Right ventricle myocardium inferior (tissue), 1 donor: ENCODE measurements around the gene PLEKHM3. TPM values are rescaled to one million over a fixed set of nuclear protein-coding genes. Genes with fewer than 3 reads are reported as not detected.
"Not testable (repeated sequence)": the region's sequence is repeated elsewhere in the genome, so short reads cannot be mapped to it uniquely, and the experiment has no call there.

Source experiments
- ATAC-seq: fragments of 200-7000 bp; cut with Tn5 transposase; one replicate; pipeline ENCODE4 v1.9.1; 2020; ENCODE audit warnings: mild to moderate bottlenecking, moderate library complexity
- DNase-seq: peaks from one replicate; pipeline ENCODE4 v3.0.0; 2021; ENCODE audit errors: missing footprints
- intact Hi-C: fragments of 100-400 bp; cut with DNase I; formaldehyde crosslinking; loops from one replicate; pipeline ENCODE4 v1.11.0; 2022
- total RNA-seq: library from RNA; stranded (reverse); fragmentation: NEBNext Ultra II Directional; extraction: Animal tissue kit (Norgen Biotek cat#: 25700); gene quantifications from one replicate; pipeline ENCODE4 v1.2.1, GENCODE V29; 2021
- donor health status: DM: no; HTN: yes; CAD: no; lungs with severe emphysema.

PLEKHM3 gene
- total RNA-seq, 1 donor from 2014 or later: 13.6 TPM

GRCh38 chr2:207969249-207969648, 56.1 kb downstream of the PLEKHM3 start:
- ATAC-seq: no peak
- intact Hi-C loops: no loop called here
- DNase-seq: no peak

DNA sequence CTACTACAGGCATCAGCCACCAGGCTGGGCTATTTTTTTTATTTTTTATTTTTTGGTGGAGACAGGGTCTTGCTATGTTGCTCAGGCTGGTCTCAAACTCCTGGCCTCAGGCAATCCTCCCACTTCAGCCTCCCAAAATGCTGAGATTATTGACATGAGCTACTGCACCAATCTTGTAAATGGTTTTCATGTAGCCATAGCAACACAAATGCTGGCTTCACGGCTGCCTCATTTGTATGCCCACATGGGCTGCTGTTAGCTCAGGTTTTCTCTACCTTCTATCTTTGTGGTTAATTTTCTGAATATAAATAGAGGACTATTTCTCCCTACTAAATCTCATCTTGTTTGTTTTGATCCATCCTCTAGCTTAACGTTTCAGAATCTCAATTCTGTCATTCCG, 58.2 kb downstream of the PLEKHM3 start:
- ATAC-seq: no peak
- DNase-seq: no peak
- intact Hi-C loops: no loop called here

DNA sequence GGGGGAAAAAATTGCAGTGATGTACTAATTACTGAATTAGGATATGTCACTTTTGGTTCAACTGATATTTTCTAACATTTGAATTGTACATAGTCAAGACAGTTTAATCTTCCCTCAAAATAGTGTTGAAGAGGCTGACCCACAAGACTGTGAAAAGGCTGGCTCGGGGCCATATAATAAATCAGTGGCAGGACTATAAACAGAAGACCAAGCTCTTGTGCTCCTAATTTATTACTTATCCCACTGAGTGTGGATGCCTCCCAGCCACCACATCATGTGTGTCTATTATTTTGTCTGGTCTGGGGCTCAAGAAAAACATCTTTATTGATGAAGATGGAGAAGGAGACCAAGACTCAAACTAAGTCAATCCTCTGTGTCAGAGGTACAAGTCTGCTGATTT, 64.4 kb downstream of the PLEKHM3 start:
- intact Hi-C loops: no loop called here
- ATAC-seq (no peak), DNase-seq (no peak)

GRCh38 chr2:207960090-207960489, 65.2 kb downstream of the PLEKHM3 start:
- ATAC-seq: no peak
- no peak for DNase-seq

DNA sequence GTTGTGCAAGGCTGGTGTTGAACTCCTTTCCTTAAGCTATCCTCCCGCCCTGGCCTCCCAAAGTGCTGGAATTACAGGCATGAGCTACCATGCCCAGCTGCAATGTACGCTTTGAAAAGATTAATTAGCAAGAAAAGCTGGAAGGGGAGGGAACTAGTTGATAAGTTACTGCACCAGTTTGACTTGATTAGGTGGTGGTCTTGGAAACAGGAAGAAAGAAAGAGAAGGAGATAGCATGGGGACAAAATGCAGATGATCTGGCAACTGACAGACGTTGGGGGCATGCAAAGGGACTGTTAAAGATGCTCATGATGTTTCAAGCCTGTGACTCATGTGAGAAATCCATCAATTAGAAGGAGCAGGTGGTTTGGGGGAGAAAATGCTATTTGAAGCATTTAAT, 68.6 kb downstream of the PLEKHM3 start:
- ATAC-seq (no peak), DNase-seq (no peak)
- intact Hi-C loops: no loop called here

More at GRCh38 chr2:207960090-207960489, 65.2 kb downstream of the PLEKHM3 start:
- intact Hi-C loops: no loop called here

DNA sequence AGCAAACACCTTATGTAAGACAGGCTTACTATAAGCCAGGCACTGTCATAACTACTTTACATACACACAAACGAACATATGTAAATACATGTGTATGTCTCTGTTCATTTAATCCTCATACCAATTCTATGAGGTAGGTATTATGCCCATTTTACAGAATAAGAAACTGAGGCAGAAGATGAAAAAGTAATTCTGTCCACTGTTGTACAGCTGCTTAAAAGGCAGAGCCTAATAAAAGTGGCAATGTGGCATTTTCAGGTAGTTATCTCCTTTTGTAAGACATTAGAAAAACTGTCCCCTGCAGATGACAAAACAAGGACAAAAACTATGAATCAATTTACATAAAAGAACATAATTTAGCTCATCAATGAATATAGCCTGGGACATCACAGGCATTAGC, 69.9 kb downstream of the PLEKHM3 start:
- intact Hi-C loops: no loop called here
- DNase-seq: no peak
- ATAC-seq: no peak

DNA sequence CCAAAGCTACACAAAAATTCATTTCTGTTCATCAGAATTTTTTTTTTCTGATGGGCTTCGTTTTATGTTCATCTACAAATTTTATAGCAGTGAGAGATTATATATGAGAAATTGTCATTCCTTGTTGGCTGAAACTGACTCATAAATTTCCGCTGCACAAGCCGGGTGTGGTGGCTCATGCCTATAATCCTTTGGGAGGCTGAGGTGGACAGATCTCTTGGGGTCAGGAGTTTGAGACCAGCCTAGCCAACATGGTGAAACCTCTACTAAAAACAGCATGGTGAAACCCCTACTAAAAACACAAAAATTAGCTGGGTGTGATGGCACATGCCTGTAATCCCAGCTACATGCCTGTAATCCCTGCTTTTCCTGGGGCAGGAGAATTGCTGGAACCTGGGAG, 72.0 kb downstream of the PLEKHM3 start:
- no peak for DNase-seq
- intact Hi-C loops: no loop called here
- no peak for ATAC-seq

GRCh38 chr2:207952564-207953345, 72.6 kb downstream of the PLEKHM3 start:
- no peak for ATAC-seq
- intact Hi-C loops: no loop called here
- no peak for DNase-seq

- no peak for DNase-seq
- ATAC-seq: no peak
- intact Hi-C loops: no loop called here
Measured at GRCh38 chr2:207951734-207952470, 73.4 kb downstream of the PLEKHM3 start.

- ATAC-seq: no peak
- DNase-seq: no peak
- intact Hi-C loops: no loop called here
Measured at GRCh38 chr2:207950761-207951114, 74.6 kb downstream of the PLEKHM3 start.

GRCh38 chr2:207950063-207950760, 75.1 kb downstream of the PLEKHM3 start:
- intact Hi-C loops: no loop called here
- DNase-seq (no peak), ATAC-seq (no peak)

- DNase-seq, ATAC-seq, intact Hi-C loops: not testable (repeated sequence)
Measured at GRCh38 chr2:207949245-207949644, 76.1 kb downstream of the PLEKHM3 start.

GRCh38 chr2:207944979-207945600, 80.2 kb downstream of the PLEKHM3 start:
- intact Hi-C loops: no loop called here
- ATAC-seq (no peak), DNase-seq (no peak)

DNA sequence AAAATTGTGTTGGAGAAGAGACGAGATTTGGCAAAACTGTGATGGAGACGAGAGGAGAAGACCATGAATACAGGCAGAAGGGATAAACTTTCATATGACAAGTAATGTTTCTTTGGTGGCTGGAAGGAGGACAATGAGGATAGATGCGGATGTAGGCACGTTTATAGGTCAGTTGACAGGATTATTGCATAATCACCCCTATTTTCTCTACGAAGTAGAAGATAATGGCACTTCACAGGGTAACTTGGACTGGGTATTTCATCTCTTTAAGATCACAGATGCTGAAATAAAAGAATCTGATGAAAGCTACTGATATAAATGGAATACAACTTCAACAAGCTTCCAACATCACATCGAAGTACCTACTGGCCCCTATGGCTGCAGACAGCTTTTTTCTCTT, 81.0 kb downstream of the PLEKHM3 start:
- intact Hi-C loops: no loop called here
- no peak for ATAC-seq
- DNase-seq: no peak

DNA sequence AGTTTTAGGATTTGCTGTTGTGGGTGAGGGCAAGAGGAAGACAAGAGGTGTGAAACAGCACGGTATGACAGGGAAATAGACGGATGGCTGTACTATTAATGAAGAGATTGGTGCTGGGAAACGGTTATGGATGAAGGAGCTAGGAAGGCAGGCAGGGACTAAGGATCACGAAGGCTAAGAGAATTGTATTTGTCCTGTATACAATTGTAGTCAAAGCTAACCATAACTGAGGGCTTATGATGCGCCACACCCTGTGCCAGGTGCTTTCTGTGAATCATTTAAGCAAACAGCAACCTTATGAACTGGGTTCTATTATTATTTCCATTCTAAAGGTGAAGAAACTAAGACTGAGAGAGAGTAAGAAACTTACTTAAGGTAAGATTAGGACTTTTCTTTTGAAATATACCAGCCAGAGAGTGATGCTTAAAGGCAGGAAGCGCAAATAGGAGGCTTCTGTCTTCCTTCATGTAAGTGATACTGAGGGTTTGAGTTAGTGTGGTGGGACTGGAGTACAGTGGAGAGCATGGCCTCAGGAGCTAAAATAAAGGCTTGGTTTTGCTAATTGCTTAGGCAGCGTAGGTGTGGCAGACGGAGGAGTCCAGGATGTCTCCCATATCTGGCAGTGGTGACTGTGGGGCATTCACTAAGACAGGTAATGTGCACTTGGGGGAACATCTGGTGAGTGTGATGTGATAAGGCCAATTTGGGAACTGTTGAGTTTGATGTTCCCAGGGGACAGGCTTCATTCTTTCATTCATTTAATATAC, 85.8 kb downstream of the PLEKHM3 start:
- intact Hi-C loops: loop anchor here (5.0 kb wide), 1 partner anchor 102 kb away; no protein-coding TSS in a partner anchor
- DNase-seq: no peak
- peak; percentile 32 for ATAC-seq

DNA sequence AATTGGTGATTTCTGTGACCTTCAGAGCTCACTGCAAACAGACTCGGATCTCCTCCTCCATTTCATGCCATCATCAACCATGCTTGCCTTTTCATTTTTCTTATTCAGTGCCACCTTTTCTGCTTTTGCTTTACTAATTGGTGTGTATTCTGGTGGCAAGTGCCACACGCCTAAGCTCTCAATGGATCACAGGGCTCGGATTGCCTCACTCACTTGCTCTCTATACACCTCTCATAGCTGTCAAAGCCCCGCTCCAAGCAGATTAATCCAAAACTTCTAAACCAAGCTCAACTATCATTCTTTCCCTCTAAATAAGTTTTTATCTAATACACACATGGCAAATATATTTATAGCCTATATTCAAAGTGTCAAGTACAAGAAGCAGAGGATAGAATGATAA, 86.4 kb downstream of the PLEKHM3 start:
- ATAC-seq (peak; percentile 72), DNase-seq (no peak)
- intact Hi-C loops: loop anchor here (5.0 kb wide), 1 partner anchor 102 kb away; no protein-coding TSS in a partner anchor

DNA sequence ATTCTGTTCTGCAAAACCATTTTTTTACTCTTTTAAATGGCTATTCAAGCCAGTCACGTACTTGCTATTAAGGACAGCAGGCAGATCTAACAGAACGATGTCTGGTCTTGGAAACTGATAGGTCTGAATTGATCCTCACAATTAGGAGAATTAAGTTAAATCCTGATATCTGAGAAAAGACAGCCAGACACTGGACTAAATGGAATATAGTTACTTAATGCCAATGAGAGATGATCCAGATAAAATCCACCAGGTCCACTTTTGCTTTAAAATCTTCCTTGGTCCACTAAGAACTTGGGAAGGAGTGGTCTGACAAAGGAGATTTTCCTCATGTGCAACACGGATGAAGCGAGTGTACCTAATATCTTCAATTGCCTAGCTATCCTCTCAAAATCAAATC, 86.9 kb downstream of the PLEKHM3 start:
- intact Hi-C loops: loop anchor here (5.0 kb wide), 1 partner anchor 101 kb away; no protein-coding TSS in a partner anchor
- no peak for DNase-seq
- no peak for ATAC-seq

GRCh38 chr2:207937823-207938222, 87.5 kb downstream of the PLEKHM3 start:
- no peak for DNase-seq
- ATAC-seq: no peak
- intact Hi-C loops: loop anchor here (5.0 kb wide), 1 partner anchor 101 kb away; no protein-coding TSS in a partner anchor
